Mucosa of descending colon (tissue), 3 donors: ENCODE data around the gene TMEM117. TPM values are rescaled to one million over a fixed set of nuclear protein-coding genes. Genes with fewer than 3 reads are reported as not detected.

Experiments
- ATAC-seq: fragments of 200-7000 bp; cut with Tn5 transposase; one replicate; pipeline ENCODE4 v1.9.1; 2020; ENCODE audit warnings: mild to moderate bottlenecking, moderate library complexity
- DNase-seq, 3 donors: peaks; one replicate each; pipeline ENCODE4 v3.0.0-alpha.2; 2020
- H3K36me3 ChIP-seq: fragments of 200-600 bp; one replicate; pipeline ENCODE4 v1.8.0; 2021; ENCODE audit warnings: low read depth, mild to moderate bottlenecking
- H3K4me1 ChIP-seq: fragments of 200-600 bp; one replicate; pipeline ENCODE4 v1.8.0; 2021; ENCODE audit warnings: low read depth, mild to moderate bottlenecking
- H3K4me3 ChIP-seq: fragments of 200-600 bp; one replicate; pipeline ENCODE4 v1.8.0; 2021; ENCODE audit warnings: mild to moderate bottlenecking
- H3K9me3 ChIP-seq: fragments of 200-600 bp; one replicate; pipeline ENCODE4 v1.8.0; 2021; ENCODE audit warnings: mild to moderate bottlenecking
- intact Hi-C, 2 donors: fragments of 100-400 bp; cut with DNase I in 1 of 2; cut with micrococcal nuclease in 1 of 2; formaldehyde crosslinking; loops; one replicate each; pipeline versions ENCODE4 v1.11.0 to v1.11.1; 2022; cut with DNase I, micrococcal nuclease
- total RNA-seq, 3 donors: library from RNA; stranded (reverse); fragmentation: NEBNext Ultra II Directional in 2 of 3; extraction: Animal tissue kit (Norgen Biotek cat#: 25700) in 2 of 3; gene quantifications; one replicate each; pipeline versions ENCODE4 v1.2.1 to v1.2.4, GENCODE V29; 2021 to 2023
- TF ChIP-seq, protein P1 (sequence below): fragments of 200-600 bp; IDR thresholded peaks from one replicate; pipeline ENCODE4 v1.8.0; 2022; ENCODE audit warnings: antibody characterized with exemption, mild to moderate bottlenecking
- donor health status: DM: no; HTN: no; CAD: no; lungs with moderate emphysema.
- donor health status: DM: no; HTN: no; CAD: no.
- donor health status: DM: no; HTN: yes; CAD: no.

The TMEM117 gene
- total RNA-seq, 3 donors from 2014 or later: 10.1 to 15.2 (median 12.3) TPM

GRCh38 chr12:44143175-44143574, 307.3 kb downstream of the TMEM117 start:
- no peak for DNase-seq
- H3K4me3 ChIP-seq: no peak overlapping the region
- TF ChIP-seq, protein P1, sequence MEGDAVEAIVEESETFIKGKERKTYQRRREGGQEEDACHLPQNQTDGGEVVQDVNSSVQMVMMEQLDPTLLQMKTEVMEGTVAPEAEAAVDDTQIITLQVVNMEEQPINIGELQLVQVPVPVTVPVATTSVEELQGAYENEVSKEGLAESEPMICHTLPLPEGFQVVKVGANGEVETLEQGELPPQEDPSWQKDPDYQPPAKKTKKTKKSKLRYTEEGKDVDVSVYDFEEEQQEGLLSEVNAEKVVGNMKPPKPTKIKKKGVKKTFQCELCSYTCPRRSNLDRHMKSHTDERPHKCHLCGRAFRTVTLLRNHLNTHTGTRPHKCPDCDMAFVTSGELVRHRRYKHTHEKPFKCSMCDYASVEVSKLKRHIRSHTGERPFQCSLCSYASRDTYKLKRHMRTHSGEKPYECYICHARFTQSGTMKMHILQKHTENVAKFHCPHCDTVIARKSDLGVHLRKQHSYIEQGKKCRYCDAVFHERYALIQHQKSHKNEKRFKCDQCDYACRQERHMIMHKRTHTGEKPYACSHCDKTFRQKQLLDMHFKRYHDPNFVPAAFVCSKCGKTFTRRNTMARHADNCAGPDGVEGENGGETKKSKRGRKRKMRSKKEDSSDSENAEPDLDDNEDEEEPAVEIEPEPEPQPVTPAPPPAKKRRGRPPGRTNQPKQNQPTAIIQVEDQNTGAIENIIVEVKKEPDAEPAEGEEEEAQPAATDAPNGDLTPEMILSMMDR: no peak
- no peaks in the 10 kb centered on the region for H3K4me1 ChIP-seq
- no peak for ATAC-seq
- intact Hi-C loops: no loop called here
- H3K9me3 ChIP-seq: no peaks in the 10 kb centered on the region
- H3K36me3 ChIP-seq: no peaks in the 10 kb centered on the region

DNA sequence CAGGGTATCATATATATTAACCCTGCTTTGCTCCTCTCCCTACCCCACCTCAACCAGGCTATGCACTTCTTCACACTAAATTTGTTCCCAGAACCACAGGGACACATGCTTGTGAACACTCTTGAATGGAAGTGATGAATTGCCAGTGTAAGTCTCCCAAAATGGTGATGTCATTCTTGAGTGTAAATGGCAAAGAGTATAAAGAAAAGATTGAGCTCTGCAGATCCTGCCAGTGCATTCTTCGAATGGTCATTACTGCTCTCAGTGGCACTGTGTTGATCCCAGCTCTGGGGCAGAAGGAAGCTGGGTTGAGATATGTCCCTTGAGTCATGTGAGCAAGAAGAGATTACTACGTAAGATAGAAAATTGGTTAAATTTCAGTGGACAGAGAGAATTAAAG, 313.1 kb downstream of the TMEM117 start:
- no peaks in the 10 kb centered on the region for H3K36me3 ChIP-seq
- H3K4me3 ChIP-seq: no peak overlapping the region
- H3K9me3 ChIP-seq: no peaks in the 10 kb centered on the region
- TF ChIP-seq, protein P1: no peak
- ATAC-seq: no peak
- intact Hi-C loops: no loop called here
- no peaks in the 10 kb centered on the region for H3K4me1 ChIP-seq
- no peak for DNase-seq

- Histone ChIP-seq H3K4me3 (no peak overlapping the region), H3K9me3 (no peaks in the 10 kb centered on the region), H3K36me3 (no peaks in the 10 kb centered on the region), H3K4me1 (no peaks in the 10 kb centered on the region)
- DNase-seq (no peak), ATAC-seq (no peak)
- intact Hi-C loops: no loop called here
- TF ChIP-seq, protein P1: no peak
These were observed 318.2 kb downstream of the TMEM117 start for GRCh38 chr12:44154128-44154527.

DNA sequence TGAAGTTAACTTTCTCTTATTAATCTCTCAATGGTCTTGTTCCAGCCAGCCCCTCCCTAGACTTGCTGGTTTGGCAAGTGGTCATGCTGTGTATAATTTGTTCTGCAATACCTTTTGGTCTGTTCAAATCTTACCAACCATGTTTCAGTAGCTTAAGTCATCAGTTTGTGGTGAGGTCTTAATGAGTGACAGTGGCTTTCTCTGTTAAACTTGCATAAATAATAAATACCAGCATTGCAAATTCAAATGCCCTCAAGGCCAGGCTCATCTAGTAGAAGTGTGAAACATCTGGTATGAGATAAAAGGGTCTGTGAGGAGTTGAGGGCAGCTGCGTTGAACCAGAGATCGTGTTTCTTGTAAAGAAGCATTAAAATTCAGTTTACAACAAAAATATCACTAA, 319.5 kb downstream of the TMEM117 start:
- Histone ChIP-seq H3K36me3 (no peaks in the 10 kb centered on the region), H3K9me3 (no peaks in the 10 kb centered on the region), H3K4me3 (no peak overlapping the region), H3K4me1 (no peaks in the 10 kb centered on the region)
- no peak for DNase-seq
- TF ChIP-seq, protein P1: no peak
- ATAC-seq: no peak
- intact Hi-C loops: no loop called here

- no peaks in the 10 kb centered on the region for H3K36me3 ChIP-seq
- TF ChIP-seq, protein P1: no peak
- ATAC-seq (no peak), DNase-seq (no peak)
- intact Hi-C loops: no loop called here
- no peaks in the 10 kb centered on the region for H3K9me3 ChIP-seq
- no peak overlapping the region for H3K4me3 ChIP-seq
- no peaks in the 10 kb centered on the region for H3K4me1 ChIP-seq
These were observed 321.5 kb downstream of the TMEM117 start for GRCh38 chr12:44157359-44157758.

- H3K36me3 ChIP-seq: no peaks in the 10 kb centered on the region
These were observed 322.9 kb downstream of the TMEM117 start for GRCh38 chr12:44158746-44159145.

More at GRCh38 chr12:44158746-44159145, 322.9 kb downstream of the TMEM117 start:
- Histone ChIP-seq H3K9me3 (no peaks in the 10 kb centered on the region), H3K4me3 (no peak overlapping the region), H3K4me1 (no peaks in the 10 kb centered on the region)
- TF ChIP-seq, protein P1: no peak
- ATAC-seq (no peak), DNase-seq (no peak)
- intact Hi-C loops: no loop called here
